Measurements from ENCODE around the gene CERK.

DNA sequence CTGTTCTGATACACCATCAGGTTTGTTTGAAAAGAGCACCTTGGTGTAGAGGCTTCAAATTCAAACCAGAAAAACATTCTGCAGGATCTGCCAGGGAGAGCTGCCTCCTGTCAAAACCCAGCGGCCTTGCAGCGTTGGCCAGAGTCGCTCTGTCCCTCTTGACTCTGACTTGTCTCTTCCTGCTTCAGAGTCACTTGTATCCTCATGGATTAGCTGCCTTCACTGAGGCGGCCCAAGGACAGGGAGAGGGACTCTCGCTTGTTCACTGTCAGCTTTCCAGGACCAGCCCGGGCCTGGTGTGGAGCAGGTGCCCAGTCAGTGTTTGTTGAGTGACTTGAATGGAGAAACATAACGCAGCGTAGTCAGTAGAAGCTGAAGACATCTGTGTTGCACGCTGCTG is 42.4 kb upstream of the CERK start:
- TF ChIP-seq STAT5B (CRISPR knock-in tag; IDR thresholded peaks at IDR 0.05) (no peak), TCF3 (CRISPR knock-in tag; IDR thresholded peaks at IDR 0.05) (no peak), HMGN3 (IDR thresholded peaks at IDR 0.05; ENCODE audit: borderline replicate concordance, extremely low read depth, insufficient read length, low read depth, low read length) (no peak), PRPF4 (IDR thresholded peaks at IDR 0.05; ENCODE audit: insufficient read depth, low read depth, low read length, poor library complexity, severe bottlenecking) (no peak)
- TF ChIP-seq, protein P1, sequence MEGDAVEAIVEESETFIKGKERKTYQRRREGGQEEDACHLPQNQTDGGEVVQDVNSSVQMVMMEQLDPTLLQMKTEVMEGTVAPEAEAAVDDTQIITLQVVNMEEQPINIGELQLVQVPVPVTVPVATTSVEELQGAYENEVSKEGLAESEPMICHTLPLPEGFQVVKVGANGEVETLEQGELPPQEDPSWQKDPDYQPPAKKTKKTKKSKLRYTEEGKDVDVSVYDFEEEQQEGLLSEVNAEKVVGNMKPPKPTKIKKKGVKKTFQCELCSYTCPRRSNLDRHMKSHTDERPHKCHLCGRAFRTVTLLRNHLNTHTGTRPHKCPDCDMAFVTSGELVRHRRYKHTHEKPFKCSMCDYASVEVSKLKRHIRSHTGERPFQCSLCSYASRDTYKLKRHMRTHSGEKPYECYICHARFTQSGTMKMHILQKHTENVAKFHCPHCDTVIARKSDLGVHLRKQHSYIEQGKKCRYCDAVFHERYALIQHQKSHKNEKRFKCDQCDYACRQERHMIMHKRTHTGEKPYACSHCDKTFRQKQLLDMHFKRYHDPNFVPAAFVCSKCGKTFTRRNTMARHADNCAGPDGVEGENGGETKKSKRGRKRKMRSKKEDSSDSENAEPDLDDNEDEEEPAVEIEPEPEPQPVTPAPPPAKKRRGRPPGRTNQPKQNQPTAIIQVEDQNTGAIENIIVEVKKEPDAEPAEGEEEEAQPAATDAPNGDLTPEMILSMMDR (IDR thresholded peaks at IDR 0.05 in 2 of 3, conservative IDR thresholded peaks at IDR 0.05 in 1 of 3; ENCODE audit: insufficient read depth in 2 of 3, low read depth in 1 of 3, low read length in 3 of 3) = no peak
- TF ChIP-seq, protein P2, sequence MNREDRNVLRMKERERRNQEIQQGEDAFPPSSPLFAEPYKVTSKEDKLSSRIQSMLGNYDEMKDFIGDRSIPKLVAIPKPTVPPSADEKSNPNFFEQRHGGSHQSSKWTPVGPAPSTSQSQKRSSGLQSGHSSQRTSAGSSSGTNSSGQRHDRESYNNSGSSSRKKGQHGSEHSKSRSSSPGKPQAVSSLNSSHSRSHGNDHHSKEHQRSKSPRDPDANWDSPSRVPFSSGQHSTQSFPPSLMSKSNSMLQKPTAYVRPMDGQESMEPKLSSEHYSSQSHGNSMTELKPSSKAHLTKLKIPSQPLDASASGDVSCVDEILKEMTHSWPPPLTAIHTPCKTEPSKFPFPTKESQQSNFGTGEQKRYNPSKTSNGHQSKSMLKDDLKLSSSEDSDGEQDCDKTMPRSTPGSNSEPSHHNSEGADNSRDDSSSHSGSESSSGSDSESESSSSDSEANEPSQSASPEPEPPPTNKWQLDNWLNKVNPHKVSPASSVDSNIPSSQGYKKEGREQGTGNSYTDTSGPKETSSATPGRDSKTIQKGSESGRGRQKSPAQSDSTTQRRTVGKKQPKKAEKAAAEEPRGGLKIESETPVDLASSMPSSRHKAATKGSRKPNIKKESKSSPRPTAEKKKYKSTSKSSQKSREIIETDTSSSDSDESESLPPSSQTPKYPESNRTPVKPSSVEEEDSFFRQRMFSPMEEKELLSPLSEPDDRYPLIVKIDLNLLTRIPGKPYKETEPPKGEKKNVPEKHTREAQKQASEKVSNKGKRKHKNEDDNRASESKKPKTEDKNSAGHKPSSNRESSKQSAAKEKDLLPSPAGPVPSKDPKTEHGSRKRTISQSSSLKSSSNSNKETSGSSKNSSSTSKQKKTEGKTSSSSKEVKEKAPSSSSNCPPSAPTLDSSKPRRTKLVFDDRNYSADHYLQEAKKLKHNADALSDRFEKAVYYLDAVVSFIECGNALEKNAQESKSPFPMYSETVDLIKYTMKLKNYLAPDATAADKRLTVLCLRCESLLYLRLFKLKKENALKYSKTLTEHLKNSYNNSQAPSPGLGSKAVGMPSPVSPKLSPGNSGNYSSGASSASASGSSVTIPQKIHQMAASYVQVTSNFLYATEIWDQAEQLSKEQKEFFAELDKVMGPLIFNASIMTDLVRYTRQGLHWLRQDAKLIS (CRISPR knock-in tag; IDR thresholded peaks at IDR 0.05) = no peak
- TF ChIP-seq, protein P3, sequence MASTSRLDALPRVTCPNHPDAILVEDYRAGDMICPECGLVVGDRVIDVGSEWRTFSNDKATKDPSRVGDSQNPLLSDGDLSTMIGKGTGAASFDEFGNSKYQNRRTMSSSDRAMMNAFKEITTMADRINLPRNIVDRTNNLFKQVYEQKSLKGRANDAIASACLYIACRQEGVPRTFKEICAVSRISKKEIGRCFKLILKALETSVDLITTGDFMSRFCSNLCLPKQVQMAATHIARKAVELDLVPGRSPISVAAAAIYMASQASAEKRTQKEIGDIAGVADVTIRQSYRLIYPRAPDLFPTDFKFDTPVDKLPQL (IDR thresholded peaks at IDR 0.05; ENCODE audit: extremely low read depth, insufficient read length) = no peak
- TF ChIP-seq, protein P4, sequence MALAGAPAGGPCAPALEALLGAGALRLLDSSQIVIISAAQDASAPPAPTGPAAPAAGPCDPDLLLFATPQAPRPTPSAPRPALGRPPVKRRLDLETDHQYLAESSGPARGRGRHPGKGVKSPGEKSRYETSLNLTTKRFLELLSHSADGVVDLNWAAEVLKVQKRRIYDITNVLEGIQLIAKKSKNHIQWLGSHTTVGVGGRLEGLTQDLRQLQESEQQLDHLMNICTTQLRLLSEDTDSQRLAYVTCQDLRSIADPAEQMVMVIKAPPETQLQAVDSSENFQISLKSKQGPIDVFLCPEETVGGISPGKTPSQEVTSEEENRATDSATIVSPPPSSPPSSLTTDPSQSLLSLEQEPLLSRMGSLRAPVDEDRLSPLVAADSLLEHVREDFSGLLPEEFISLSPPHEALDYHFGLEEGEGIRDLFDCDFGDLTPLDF (CRISPR knock-in tag; IDR thresholded peaks at IDR 0.05) = no peak
- TF ChIP-seq, protein P5, sequence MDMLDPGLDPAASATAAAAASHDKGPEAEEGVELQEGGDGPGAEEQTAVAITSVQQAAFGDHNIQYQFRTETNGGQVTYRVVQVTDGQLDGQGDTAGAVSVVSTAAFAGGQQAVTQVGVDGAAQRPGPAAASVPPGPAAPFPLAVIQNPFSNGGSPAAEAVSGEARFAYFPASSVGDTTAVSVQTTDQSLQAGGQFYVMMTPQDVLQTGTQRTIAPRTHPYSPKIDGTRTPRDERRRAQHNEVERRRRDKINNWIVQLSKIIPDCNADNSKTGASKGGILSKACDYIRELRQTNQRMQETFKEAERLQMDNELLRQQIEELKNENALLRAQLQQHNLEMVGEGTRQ (CRISPR knock-in tag; IDR thresholded peaks at IDR 0.05) = no peak
